ENCODE measurements around the gene RFX5.

DNA sequence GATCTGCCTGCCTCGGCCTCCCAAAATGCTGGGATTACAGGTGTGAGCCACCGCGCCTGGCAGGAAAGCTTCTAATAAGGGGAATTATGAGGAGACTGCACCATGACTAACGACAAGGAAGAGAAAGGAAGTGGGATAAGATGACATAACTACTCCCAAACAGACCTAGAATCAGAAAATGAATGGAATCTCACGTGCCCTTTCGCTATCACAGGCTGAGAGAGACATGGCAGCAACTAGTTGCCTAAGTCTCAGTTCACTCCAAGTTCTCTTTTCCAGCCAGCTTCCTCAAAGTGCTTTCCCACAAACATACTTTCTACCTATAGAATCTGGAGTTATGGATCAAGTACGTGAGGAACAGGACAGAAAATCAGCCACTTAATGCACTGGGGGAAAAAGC, 21.8 kb downstream of the RFX5 start:
- TF ChIP-seq POLR2A (IDR thresholded peaks at IDR 0.05), result no peak
- TF ChIP-seq, protein P1, sequence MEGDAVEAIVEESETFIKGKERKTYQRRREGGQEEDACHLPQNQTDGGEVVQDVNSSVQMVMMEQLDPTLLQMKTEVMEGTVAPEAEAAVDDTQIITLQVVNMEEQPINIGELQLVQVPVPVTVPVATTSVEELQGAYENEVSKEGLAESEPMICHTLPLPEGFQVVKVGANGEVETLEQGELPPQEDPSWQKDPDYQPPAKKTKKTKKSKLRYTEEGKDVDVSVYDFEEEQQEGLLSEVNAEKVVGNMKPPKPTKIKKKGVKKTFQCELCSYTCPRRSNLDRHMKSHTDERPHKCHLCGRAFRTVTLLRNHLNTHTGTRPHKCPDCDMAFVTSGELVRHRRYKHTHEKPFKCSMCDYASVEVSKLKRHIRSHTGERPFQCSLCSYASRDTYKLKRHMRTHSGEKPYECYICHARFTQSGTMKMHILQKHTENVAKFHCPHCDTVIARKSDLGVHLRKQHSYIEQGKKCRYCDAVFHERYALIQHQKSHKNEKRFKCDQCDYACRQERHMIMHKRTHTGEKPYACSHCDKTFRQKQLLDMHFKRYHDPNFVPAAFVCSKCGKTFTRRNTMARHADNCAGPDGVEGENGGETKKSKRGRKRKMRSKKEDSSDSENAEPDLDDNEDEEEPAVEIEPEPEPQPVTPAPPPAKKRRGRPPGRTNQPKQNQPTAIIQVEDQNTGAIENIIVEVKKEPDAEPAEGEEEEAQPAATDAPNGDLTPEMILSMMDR (IDR thresholded peaks at IDR 0.05), result no peak
- no peak for TF ChIP-seq POLR2AphosphoS5 (IDR thresholded peaks at IDR 0.05)

Measured in gastroesophageal sphincter (tissue), 3 donors.